Right kidney (tissue), 9 donors: ENCODE results near the gene KLHL6.
A peak's percentile ranks its signal among the peaks of the same experiment; 100 is the strongest.
"Not testable (repeated sequence)": the region's sequence is repeated elsewhere in the genome, so short reads cannot be mapped to it uniquely, and the experiment has no call there.

Experiments used
- DNase-seq: peaks from one replicate; pipeline ENCODE4 v3.0.0-alpha.2; 2016
- long read RNA-seq, 8 donors: transcript quantifications; one replicate each; lab custom pipeline, GENCODE V29; 2026

KLHL6 gene, protein sequence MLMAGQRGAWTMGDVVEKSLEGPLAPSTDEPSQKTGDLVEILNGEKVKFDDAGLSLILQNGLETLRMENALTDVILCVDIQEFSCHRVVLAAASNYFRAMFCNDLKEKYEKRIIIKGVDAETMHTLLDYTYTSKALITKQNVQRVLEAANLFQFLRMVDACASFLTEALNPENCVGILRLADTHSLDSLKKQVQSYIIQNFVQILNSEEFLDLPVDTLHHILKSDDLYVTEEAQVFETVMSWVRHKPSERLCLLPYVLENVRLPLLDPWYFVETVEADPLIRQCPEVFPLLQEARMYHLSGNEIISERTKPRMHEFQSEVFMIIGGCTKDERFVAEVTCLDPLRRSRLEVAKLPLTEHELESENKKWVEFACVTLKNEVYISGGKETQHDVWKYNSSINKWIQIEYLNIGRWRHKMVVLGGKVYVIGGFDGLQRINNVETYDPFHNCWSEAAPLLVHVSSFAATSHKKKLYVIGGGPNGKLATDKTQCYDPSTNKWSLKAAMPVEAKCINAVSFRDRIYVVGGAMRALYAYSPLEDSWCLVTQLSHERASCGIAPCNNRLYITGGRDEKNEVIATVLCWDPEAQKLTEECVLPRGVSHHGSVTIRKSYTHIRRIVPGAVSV
- long read RNA-seq, donor 1, result 0 reads
- long read RNA-seq, donor 2, result 0 reads
- long read RNA-seq, donor 3, result 0 reads
- long read RNA-seq, donor 4, result 0 reads
- long read RNA-seq, donor 5, result 0 reads
- long read RNA-seq, donor 6, result 0 reads
- long read RNA-seq, donor 7, partial matches to known transcripts, result 105 of 129 reads
- long read RNA-seq, donor 7, other reads (novel, unspliced or antisense), result 24 of 129 reads
- long read RNA-seq, donor 8, result 0 reads

DNA sequence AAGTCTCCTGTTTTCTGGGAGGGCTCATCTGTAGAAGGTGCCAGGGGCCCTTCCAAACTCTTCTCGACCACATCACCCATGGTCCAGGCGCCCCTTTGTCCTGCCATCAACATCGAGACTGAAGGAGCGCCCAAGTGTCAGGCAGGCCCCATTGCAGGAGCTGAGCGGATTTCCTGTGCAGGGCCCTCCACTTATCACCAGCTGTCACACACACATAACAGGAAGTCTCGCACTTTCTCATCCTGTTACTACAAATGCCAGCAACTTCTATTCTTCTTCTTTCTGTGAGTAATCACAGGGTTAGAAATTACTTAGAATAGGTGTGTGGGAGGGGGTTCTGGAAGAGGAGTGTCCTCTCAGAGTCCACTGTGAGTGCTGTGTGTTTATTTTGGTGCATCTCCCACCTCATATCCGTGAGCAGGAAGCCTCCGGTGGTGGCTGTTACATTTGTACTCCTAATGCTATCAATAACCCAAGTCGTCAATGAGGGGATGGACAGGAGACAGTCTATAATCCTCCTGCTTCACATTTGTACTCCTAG lies at the start of gene KLHL6:
Gene KLHL6 (minus strand): TSS at position 166 of the 541 bp plus-strand sequence. CDS start 53 bp downstream, at position 113.
- no peak for DNase-seq

DNA sequence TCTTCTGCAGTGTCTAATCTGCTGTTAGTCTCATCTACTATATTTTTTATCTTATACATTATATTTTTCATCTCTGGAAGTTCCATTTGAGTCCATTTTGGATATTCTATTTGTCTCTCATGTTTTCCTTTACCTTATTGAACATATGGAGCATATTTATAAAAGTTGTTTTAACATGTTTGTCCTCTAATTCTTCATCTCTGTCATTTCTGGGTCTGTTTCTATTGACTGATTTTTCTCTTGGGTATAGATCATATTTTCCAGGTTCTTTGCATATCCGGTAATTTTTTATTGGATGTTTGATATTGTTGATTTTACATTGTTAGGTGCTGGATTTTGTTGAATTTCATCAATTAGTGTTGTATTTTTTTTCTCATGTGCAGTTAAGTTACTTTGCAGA lies 42.5 kb upstream of the KLHL6 start:
- DNase-seq, result no peak

DNA sequence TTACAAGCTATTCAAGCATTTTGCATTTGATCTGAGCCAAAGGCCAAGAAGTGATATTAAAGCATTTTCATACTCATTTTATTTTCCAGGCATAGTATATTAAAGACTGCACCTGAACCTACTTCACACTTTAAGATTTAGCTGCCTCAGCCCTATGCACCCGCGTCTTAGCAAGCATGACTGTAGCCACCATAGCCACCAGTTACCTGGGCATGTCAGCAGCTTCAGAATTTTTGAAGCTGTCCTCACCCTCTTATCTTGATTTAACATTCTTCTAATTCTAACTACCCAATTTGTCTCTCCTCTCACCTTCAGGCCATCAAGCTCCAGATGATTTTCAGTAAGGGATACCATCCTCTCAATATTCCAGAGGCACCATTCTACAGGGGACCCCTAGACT lies 39.1 kb upstream of the KLHL6 start:
- DNase-seq, result no peak

DNA sequence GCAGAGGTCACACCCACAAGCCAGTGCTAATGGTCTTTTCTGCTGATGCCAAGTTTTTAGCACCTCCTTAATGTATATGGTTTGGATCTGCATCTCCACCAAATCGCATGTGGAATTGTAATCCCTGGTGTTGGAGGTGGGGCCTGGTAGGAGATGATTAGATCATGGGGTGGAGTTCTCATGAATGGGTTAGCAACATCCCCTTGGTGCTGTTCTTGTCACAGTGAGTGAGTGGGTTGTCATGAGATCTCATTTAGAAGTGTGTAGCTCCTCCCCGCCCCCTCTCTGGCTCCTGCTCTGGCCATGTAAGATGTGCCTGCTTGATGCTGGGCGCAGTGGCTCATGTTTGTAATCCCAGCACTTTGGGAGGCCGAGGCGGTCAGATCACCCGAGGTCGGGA lies 37.3 kb upstream of the KLHL6 start:
- DNase-seq, result no peak

DNA sequence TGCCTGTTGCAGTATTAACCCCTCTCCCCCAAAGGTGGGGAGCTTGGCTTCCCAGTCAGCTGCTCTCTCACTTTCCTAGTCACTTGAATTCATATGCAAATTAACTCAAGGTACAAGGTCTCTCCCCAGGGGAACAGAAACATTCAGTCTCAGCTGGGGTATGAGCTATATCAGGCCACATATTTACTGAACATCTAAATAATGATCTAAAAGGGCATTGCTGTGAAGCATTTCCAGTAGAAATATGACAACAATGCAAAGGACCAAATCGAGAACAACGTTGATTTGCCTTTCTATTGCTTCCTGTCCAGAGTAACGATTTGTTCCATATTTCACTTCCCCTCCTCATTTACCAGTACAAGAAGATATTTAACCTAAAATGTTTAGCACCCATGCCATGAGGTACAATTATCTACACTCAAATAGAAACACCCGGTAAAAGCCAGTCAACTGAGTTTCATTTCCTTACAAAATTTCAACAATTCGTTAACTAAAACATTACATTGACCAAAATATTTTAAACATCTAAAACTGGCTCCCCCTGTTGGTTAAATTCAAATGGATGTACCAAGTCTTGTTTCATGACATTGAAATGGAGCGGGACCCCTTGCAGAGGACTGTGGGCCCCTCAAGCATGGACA lies 36.5 kb upstream of the KLHL6 start:
- no peak for DNase-seq

DNA sequence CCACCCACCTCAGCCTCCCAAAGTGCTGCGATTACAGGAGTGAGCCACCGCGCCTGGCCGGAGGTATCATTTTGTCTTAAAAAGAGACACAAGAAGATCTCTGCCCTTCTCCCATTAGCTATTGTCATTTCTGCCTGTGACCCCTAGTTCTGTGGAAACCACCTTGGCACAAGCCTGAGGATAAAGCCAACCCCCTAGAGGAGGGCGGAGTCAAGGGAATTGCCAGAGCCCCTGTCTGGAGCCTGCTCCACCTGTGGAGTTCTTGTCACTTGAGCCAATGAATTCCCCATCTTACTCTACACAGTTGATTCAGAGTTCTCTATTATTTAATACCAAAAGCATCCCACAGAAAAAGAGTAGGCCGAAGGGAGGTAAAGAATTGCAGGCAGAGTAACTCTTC lies 34.9 kb upstream of the KLHL6 start:
- DNase-seq, result no peak

DNA sequence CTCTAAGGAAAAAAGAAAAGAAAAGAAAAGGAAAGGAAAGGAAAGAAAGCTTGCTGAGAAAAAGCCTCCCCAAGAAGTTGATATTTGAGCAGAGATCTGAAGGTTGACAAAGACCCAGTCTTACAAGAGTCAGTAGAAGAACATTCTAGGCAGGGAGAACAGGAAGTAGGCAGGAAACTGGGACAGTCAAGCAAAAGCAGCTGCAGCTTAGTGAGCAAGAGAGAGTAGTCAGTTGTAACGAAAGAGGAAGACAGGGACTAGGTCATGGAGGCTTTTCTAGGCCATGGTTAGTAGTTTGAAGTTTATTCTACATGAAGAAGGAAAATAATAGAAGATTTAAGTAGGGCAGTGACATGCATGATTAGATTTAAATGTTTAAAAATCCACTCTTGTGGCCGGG lies 31.8 kb upstream of the KLHL6 start:
- no peak for DNase-seq

DNA sequence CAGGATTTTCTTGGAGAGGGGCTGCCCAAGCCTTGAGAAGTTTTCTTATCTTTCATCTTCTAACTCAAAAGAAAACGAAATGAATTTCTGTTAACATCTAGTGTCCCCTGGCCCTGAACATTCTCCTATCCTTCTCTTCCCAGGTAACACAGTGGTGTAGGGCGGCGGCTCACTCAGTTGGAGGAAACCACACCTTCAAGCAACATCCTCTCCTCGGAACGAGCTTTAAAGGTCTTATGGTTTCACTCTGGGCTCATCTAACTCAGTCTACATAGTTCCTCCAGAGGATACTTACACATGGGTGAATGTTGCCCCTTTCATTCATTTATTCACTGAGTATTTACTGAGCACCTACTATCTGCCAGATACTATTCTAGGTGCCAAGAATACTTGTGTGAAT lies 31.0 kb upstream of the KLHL6 start:
- DNase-seq, result no peak

DNA sequence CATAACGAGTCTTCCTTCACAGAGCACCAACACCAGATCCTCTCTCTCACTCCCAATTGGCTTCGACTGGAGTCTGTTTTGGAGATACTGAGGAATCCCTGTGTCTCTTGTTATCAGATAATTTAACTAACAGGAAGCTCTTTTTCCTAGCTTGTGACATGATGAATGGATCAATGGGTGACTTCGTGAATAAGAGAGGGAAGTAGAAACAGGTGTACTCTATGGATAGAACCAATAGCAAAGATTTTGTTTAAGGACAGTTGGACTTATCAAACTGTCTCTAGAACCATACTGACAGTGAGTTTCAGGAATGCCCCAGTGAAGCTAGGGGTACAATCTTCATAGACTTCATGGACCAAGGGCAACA lies 29.4 kb upstream of the KLHL6 start:
- no peak for DNase-seq

DNA sequence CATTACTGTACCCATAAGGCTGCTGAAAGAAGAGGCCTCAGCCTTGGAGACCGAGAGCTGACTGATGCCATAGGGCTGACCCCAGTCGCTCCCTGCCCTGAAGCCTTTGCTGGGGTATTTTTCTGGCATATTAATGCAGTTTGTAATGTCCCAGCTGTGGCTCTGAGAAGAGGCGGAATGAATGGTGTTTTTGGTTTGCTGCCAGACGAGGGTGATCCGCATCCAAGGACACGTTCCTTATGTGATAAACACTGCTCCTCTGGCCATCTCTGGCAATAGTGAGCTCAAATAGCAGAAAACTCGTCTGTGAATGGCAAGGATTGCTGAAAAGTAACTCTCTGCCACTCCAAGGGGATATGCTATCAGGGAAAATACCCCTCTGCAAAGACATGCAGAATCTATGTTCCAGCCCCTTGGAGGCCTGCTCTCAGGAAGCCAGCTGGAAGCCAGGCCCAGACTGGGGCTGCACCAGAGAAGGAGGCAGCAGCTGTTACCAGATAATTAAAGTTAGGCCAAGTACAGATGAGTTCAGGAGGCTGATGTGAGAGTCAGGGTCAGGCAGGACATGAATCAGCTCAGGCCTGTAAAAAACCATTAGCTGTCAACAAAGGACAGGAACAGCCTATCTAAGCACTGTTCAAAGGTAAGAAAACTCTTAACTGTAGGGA lies 28.9 kb upstream of the KLHL6 start:
- peak; percentile 43 for DNase-seq

DNA sequence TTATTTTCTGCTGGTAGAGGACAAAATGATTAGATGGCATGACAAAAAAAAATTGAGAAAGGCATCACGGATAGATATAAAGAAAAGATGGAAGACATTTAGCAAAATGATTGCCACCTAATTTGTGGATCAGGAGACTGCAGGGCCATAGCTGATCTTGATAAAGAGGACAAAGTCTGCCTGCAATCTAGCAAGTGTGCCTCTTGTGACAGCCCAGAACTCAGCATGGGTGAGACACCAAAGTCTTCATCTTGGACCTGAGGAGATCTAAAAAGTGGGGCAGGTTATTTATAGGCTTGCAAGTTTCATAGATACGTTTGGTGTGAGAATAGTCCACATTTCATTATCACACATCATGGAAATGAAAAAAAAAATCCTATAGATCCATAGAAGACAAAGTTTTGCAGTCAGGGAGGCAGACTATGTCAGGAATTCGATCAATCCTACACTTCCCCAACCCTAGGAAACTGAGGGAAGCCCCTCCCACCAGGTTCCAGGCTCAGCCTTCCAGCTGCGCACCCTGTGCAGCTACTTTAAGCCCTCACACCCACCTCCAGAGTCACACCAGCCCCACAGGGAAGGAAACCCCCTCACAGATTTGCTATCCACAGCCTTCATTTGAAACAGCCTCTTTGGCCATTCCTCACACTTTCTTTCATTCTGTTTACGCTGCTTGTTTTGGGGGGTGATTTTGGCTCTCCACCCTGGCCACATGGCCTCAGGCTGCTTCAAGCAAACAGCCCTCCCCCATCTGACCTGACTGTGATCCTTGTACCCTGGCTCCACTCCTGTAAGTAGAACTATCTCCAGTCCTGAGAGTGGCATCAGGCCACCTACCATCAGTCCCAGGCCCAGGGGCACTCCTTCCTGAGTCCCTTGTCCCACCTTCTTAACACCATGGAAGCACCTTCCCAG lies 28.1 kb upstream of the KLHL6 start:
- DNase-seq, result no peak

DNA sequence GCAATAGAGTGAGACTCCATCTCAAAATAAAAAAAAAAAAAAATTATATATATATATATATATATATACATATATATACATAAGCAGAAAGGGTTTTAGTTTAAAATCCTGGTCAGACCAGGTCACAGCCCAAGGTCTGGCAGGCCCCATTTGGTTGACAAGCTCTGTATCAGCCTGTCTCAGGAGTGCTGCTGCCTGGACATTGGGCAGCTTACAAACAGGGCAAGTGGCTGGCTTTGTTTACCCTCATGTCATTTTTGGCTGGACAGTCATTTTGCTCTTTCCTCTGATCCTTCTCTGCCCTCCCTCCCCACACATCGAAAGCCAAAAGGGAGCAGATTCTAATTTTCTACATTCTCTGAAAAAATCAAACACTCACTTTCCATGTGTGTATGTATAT lies 26.7 kb upstream of the KLHL6 start:
- DNase-seq, result no peak

DNA sequence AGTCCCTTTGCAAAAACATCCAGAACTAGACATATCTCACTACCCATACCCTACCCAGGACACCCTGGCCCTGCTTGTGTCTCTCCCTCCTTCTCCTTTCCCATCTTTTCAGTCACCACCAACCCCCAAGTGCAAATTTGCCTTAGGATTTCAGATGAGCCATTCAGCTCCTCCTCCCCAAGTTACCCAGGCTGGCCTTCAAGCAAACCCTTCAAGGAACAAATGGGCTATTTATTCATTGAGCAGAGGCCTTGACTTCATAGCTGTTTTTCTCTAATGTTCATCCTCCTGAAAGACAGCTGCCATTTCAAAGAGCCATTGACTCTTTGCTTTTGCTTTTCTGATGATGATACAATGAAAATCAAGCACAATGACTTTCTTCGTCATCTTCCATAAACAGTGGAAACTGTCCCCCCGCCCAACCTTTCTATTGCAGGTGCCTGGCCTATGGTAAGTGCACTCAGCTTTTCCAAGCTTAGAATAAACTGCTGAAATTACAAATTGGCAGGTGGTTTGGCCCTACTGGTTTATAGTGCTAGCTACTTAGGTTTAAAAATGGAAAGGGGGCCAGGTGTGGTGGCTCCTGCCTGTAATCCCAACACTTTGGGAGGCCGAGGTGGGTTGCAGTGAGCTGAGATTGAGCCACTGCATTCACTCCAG lies 26.1 kb upstream of the KLHL6 start:
- no peak for DNase-seq

DNA sequence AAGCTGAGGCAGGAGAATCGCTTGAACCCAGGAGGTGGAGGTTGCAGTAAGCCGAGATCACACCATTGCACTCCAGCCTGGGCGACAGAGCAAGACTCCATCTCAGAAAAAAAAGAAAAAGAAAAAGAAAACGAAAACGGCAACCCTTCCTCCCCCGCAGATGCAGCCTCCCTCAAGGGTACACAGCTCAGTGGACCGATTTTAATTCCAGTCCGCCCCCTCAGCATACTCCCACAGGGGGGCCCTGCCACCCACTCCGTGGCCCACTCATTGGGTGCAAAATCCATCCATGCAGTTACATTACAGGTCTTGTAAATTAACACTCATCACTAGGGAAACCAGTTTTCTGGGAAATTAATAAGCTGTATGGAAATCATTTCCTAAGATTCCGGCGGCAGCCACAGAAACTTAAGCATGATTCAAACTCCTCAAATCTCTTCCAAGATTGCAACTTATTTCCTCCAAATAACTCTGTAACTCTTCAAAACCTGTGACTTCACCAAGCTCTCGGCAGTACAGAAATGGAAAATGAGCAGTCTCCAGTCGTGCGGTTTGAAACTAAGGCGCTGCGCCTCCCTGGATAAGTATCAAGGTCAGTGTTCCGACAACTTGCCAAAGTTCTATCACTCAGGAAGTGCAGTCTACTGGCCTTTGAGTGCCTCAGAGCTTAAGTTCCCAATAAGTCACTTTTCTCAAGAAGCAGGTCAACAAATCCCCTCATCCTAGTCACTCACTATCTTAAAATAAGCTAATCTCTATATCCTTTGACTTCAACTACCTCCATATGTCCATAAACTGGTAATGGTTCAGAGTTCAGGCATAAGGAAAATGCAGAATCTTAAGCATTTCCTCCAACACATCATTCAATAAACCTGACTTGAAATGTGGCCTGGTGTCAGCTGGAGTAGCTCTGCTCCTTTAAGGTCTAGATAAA lies 24.7 kb upstream of the KLHL6 start:
- DNase-seq, result no peak

DNA sequence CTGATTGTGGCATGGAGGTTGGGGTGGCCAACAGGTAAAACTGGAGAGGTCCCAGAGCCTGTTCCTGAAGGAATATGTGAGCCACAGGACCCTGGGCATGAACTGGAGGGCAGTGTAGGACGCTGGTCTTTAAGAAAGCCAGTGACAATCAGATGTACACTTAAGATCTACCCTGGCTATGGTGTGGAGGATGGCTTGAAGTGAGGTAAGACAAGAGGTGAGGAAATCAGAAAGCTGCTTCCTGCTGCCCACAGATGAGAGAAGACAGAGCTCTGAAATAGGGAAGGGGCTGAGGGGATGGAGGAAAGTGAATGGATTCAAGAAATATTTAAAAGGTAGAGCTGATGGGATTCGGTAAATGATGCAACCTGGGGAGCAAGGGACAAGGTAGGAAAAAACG lies 22.7 kb upstream of the KLHL6 start:
- DNase-seq, result no peak

DNA sequence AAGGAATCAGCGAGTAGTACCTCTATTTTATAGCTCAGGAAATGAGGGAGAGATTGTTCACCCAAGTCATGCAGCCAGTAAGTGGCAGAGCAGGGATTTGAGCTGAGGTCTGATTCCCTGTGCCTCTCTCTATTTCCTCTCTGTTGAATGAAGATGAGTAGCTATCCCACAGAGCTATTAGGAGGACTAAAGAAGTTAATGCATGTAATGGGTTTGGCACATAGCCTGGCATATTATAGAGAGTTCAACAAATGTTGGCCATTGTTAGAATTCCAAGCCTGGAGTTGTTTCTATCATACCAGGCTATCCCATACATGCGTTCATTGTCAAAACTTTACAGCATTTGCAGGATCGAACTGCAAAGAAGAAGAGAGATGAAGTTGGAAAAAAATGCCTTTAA lies 21.8 kb upstream of the KLHL6 start:
- no peak for DNase-seq

DNA sequence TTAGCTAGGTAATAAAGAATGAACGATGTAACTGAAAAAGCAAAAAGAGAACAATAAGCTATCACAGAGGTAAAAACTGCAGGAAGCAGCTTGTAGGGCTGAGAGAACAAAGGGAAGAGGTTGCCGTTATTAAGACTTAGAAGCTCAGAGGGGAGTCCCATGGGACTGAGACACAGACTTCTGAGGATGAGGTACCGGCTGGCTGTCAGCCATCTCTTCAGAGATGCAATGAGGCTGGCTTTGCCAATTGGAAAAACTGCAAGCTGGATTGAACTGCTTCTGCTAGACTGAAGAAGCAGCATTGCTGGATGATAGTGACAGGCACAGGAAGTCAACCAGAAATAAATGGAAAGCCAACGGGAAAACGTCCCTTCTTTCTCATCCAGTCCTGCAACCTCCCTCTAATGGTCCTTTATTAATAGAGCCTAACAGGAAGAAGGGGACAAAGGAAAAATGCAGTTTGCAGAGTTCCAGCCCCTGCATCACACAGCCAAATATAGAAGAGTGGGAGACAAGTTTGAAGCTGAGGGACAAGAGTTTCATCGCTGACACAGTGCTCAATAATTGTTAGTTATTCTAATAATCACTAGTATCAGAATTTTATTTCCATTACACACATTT lies 21.1 kb upstream of the KLHL6 start:
- no peak for DNase-seq

DNA sequence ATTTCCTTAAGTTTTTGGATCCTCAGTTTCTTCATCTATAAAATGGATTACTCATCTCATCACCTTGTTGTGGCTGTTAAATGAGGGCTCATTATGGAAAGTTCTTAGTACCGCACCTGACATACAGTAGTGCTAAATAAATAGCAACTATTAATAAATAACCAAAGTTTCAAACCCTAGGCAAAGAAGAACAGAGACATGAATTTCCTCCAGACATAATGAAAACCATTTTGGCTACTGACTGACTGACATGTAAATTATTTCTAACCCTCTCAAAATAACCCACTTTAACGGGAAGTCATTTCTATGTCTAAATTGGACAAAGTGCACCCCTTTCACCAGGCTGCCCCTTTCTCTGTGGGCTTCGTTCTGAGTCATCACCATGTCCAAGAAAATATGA lies 17.4 kb upstream of the KLHL6 start:
- no peak for DNase-seq

DNA sequence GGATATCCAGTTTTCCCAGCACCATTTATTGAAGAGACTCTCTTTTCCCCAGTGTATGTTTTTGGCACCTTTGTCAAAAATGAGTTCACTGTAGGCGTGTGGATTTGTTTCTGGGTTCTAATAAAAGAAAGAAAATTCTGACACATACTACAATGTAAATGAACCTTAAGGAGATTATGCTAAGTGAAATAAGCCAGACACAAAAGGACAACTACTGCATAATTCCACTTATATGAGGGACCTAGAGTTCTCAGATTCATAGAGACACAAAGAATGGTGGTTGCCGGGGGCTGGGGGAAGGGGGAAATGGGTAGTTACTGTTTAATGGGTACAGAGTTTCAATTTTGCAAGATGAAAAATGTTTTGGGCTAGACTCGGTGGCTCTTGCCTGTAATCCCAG lies 14.7 kb upstream of the KLHL6 start:
- DNase-seq, result not testable (repeated sequence)
